Activated CD4-positive, alpha-beta T cell treated with anti-CD3 and anti-CD28 coated beads for 48 hours (primary cell): Measurements from ENCODE around the gene GRAMD1A.
A peak's percentile ranks its signal among the peaks of the same experiment; 100 is the strongest.
"Not testable (repeated sequence)": the region's sequence is repeated elsewhere in the genome, so short reads cannot be mapped to it uniquely, and the experiment has no call there.

Source experiments
- DNase-seq: peaks from one replicate; pipeline ENCODE4 v3.0.0-alpha.2; 2020

GRAMD1A gene

GRCh38 chr19:35021596-35021995 lies 21.5 kb downstream of the GRAMD1A start:
- no peak for DNase-seq

- DNase-seq, result no peak
Observed at GRCh38 chr19:35022460-35022859, 22.3 kb downstream of the GRAMD1A start.

GRCh38 chr19:35023428-35023827 lies 23.3 kb downstream of the GRAMD1A start:
- DNase-seq, result no peak

GRCh38 chr19:35024095-35024494 lies 24.0 kb downstream of the GRAMD1A start:
- no peak for DNase-seq

- DNase-seq, result no peak
Observed at GRCh38 chr19:35025969-35026368, 25.8 kb downstream of the GRAMD1A start.

GRCh38 chr19:35026418-35026817 lies 26.3 kb downstream of the GRAMD1A start:
- no peak for DNase-seq

- no peak for DNase-seq
Observed at GRCh38 chr19:35027009-35027408, 26.9 kb downstream of the GRAMD1A start.

- DNase-seq, result no peak
Observed at GRCh38 chr19:35027851-35028599, 27.9 kb downstream of the GRAMD1A start.

- not testable (repeated sequence) for DNase-seq
Observed at GRCh38 chr19:35028600-35028885, 28.4 kb downstream of the GRAMD1A start.

- not testable (repeated sequence) for DNase-seq
Observed at GRCh38 chr19:35029275-35029736, 29.2 kb downstream of the GRAMD1A start.

GRCh38 chr19:35029737-35030256 lies 29.7 kb downstream of the GRAMD1A start:
- DNase-seq, result peak; percentile 18

GRCh38 chr19:35030257-35031071 lies 30.3 kb downstream of the GRAMD1A start, which contains the start of gene SCN1B:
TSS of gene SCN1B (plus strand) at chr19:35030470. CDS start at chr19:35030821, 351 bp downstream.
- DNase-seq, result peak; percentile 83

- no peak for DNase-seq
Observed at GRCh38 chr19:35031072-35031881, 31.2 kb downstream of the GRAMD1A start.

GRCh38 chr19:35032356-35032865 lies 32.3 kb downstream of the GRAMD1A start:
- no peak for DNase-seq

GRCh38 chr19:35033067-35034004 lies 33.2 kb downstream of the GRAMD1A start:
- no peak for DNase-seq

GRCh38 chr19:35034005-35034502 lies 33.9 kb downstream of the GRAMD1A start:
- DNase-seq, result no peak

GRCh38 chr19:35034588-35035382 lies 34.7 kb downstream of the GRAMD1A start:
- DNase-seq, result no peak

- no peak for DNase-seq
Observed at GRCh38 chr19:35037716-35038622, 37.8 kb downstream of the GRAMD1A start.
